Fibroblast of the aortic adventitia (primary cell): ENCODE measurements around the gene RAPGEF4. TPM values are rescaled to one million over a fixed set of nuclear protein-coding genes. Genes with fewer than 3 reads are reported as not detected.

ENCODE experiments used
- DNase-seq: peaks from one replicate; pipeline ENCODE4 v3.0.0-alpha.2; 2010; ENCODE audit warnings: low read depth
- H3K4me3 ChIP-seq: 2 replicates; pipeline ENCODE4 v1.5.1; 2011; ENCODE audit warnings: low read depth, mild to moderate bottlenecking, control low read depth, low read length, moderate library complexity
- total RNA-seq: library from RNA; depleted of rRNA; stranded (reverse); fragments of >200 nt; gene quantifications from 2 replicates; pipeline ENCODE4 v1.2.3, GENCODE V29; 2012; ENCODE audit warnings: low replicate concordance
- TF ChIP-seq, protein P1 (sequence below): IDR thresholded peaks from 2 replicates; pipeline ENCODE4 v1.5.1; 2011; ENCODE audit warnings: mild to moderate bottlenecking, low read length, control low read depth, inconsistent platforms; ENCODE audit not compliant: insufficient read depth

The RAPGEF4 gene
- total RNA-seq, 1 donor: 1.3 TPM

GRCh38 chr2:172930871-172931255, 195.2 kb downstream of the RAPGEF4 start:
- TF ChIP-seq, protein P1, sequence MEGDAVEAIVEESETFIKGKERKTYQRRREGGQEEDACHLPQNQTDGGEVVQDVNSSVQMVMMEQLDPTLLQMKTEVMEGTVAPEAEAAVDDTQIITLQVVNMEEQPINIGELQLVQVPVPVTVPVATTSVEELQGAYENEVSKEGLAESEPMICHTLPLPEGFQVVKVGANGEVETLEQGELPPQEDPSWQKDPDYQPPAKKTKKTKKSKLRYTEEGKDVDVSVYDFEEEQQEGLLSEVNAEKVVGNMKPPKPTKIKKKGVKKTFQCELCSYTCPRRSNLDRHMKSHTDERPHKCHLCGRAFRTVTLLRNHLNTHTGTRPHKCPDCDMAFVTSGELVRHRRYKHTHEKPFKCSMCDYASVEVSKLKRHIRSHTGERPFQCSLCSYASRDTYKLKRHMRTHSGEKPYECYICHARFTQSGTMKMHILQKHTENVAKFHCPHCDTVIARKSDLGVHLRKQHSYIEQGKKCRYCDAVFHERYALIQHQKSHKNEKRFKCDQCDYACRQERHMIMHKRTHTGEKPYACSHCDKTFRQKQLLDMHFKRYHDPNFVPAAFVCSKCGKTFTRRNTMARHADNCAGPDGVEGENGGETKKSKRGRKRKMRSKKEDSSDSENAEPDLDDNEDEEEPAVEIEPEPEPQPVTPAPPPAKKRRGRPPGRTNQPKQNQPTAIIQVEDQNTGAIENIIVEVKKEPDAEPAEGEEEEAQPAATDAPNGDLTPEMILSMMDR: no peak
- H3K4me3 ChIP-seq: no peak overlapping the region
- no peak for DNase-seq

- TF ChIP-seq, protein P1: no peak
- peak; percentile 83 for DNase-seq
- H3K4me3 ChIP-seq: peak overlapping the region; percentile 20
Observed at GRCh38 chr2:172931256-172931894, 195.7 kb downstream of the RAPGEF4 start.

DNA sequence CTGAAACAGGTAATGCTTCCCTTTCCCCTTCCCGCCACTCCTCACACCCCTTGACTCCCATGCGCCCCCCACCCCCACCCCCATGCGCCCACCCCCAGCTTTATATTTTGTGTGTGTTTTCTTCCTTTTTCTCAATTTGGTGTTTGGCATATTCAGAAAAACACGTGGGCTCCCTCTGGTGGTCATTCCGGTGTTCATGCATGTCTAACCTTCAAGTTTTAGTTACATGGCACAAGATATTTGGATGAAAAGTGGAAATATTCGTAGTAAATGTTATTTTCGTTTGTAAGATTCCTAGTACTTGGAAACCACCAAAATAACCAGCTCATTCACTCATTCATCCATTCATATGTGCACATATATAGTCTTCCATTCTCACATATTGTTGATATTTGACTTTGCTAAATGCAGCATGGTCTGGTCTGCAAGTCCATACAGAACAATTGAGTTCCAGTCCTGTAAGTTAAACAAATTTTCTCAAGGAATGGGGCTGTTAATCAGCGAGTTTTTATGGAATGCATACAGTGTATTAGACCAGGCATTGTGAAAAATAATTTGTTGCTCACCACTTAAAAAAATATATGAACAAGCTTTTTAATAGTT, 196.4 kb downstream of the RAPGEF4 start:
- TF ChIP-seq, protein P1: peak; percentile 81
- DNase-seq: peak; percentile 86
- no peak overlapping the region for H3K4me3 ChIP-seq

DNA sequence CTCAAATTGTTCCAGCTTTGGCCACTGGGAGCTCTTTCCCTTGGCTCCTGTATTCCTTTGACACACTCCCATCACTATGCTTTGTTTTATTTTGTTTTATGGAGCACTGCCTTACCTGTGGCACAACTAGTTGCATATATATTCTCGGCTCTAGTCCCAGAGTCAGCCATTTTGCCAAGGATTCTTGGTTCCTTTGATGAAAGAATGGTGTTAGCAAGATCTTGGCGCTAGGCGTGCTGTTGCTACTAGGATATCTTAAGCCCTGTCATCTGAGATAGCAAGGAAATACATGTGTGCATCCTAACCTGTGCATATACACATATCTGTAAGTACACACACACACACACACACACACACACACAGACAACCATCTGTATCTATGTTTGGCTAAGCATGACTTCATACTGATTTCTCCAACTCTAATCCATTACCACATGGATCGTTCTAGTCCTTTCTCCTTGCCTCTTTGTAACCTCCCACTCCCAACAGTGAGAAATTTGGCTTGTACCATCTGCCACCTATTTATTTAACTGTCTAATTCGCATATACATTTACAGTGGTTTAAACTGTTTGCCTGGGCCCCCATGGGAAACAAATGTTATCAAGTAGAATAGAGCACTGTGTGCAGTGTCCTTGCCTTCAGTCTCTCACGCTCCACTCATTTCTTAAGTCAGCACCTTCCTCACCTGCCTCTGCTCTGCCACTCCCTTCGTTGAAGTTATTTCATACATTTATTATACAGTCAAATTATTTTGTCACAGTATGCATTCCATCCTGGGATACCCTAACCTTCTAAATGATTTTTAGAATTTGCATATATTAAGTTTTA, 202.5 kb downstream of the RAPGEF4 start:
- no peak for DNase-seq
- TF ChIP-seq, protein P1: no peak
- no peak overlapping the region for H3K4me3 ChIP-seq

GRCh38 chr2:172938713-172939375, 203.2 kb downstream of the RAPGEF4 start:
- peak; percentile 66 for DNase-seq
- H3K4me3 ChIP-seq: no peak overlapping the region
- TF ChIP-seq, protein P1: no peak

GRCh38 chr2:172943539-172943938, 207.9 kb downstream of the RAPGEF4 start:
- TF ChIP-seq, protein P1: no peak
- no peak for DNase-seq
- H3K4me3 ChIP-seq: no peak overlapping the region
